ENCODE measurements around the gene SCP2.

GRCh38 chr1:53049574-53049967 lies 122.5 kb downstream of the SCP2 start:
- TF ChIP-seq, protein P1, sequence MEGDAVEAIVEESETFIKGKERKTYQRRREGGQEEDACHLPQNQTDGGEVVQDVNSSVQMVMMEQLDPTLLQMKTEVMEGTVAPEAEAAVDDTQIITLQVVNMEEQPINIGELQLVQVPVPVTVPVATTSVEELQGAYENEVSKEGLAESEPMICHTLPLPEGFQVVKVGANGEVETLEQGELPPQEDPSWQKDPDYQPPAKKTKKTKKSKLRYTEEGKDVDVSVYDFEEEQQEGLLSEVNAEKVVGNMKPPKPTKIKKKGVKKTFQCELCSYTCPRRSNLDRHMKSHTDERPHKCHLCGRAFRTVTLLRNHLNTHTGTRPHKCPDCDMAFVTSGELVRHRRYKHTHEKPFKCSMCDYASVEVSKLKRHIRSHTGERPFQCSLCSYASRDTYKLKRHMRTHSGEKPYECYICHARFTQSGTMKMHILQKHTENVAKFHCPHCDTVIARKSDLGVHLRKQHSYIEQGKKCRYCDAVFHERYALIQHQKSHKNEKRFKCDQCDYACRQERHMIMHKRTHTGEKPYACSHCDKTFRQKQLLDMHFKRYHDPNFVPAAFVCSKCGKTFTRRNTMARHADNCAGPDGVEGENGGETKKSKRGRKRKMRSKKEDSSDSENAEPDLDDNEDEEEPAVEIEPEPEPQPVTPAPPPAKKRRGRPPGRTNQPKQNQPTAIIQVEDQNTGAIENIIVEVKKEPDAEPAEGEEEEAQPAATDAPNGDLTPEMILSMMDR (IDR thresholded peaks at IDR 0.05; ENCODE audit: low read depth, low read length, poor library complexity, severe bottlenecking) = no peak
- TF ChIP-seq EZH2phosphoT487 (IDR thresholded peaks at IDR 0.05; ENCODE audit: borderline replicate concordance, low read length) = no peak

Data from DOHH2 (cell line).